Heart left ventricle (tissue), 16 donors: ENCODE data around the gene MSH5. TPM values are rescaled to one million over a fixed set of nuclear protein-coding genes. Genes with fewer than 3 reads are reported as not detected.

Source experiments
- ATAC-seq, 4 donors: fragments of 200-7000 bp; cut with Tn5 transposase; one replicate each; pipeline ENCODE4 v1.9.1; 2020 to 2022; ENCODE audit warnings: moderate library complexity in 4 of 4, mild to moderate bottlenecking in 3 of 4, moderate number of reproducible peaks in 1 of 4
- DNase-seq, 5 donors: peaks; one replicate each; pipeline ENCODE4 v3.0.0-alpha.2; 2020
- H3K27ac ChIP-seq, 12 donors: fragments of 200-600 bp; sonication (generic) in 4 of 12; one replicate each; pipeline versions ENCODE4 v1.5.0 to v1.8.0; 2016 to 2022; ENCODE audit warnings: mild to moderate bottlenecking in 2 of 12
- H3K27me3 ChIP-seq, 9 donors: fragments of 200-600 bp; sonication (generic) in 2 of 9; one replicate each; pipeline versions ENCODE4 v1.5.1 to v1.8.0; 2016 to 2022; ENCODE audit warnings: mild to moderate bottlenecking in 3 of 9
- H3K36me3 ChIP-seq, 9 donors: fragments of 200-600 bp; sonication (generic) in 2 of 9; one replicate each; pipeline versions ENCODE4 v1.5.0 to v1.8.0; 2018 to 2022; ENCODE audit warnings: mild to moderate bottlenecking in 2 of 9
- H3K4me1 ChIP-seq, 12 donors: fragments of 200-600 bp; sonication (generic) in 4 of 12; one replicate each; pipeline versions ENCODE4 v1.5.0 to v1.8.0; 2016 to 2022; ENCODE audit warnings: mild to moderate bottlenecking in 3 of 12
- H3K4me3 ChIP-seq, 12 donors: fragments of 200-600 bp; sonication (generic) in 4 of 12; one replicate each; pipeline versions ENCODE4 v1.5.0 to v1.8.0; 2017 to 2022; ENCODE audit warnings: mild to moderate bottlenecking in 9 of 12, moderate library complexity in 4 of 12
- H3K9me3 ChIP-seq, 12 donors: fragments of 200-600 bp; sonication (generic) in 4 of 12; one replicate each; pipeline versions ENCODE4 v1.5.0 to v1.8.0; 2016 to 2022; ENCODE audit warnings: mild to moderate bottlenecking in 1 of 12
- CTCF ChIP-seq, 12 donors: fragments of 200-600 bp; sonication (generic) in 4 of 12; IDR thresholded peaks; one replicate each; pipeline versions ENCODE4 v1.5.0 to v1.8.0; 2018 to 2022; ENCODE audit warnings: antibody characterized with exemption in 12 of 12, mild to moderate bottlenecking in 5 of 12
- POLR2A ChIP-seq, 2 donors: fragments of 450-650 bp; IDR thresholded peaks; one replicate each; pipeline ENCODE4 v1.6.1; 2017; ENCODE audit warnings: antibody characterized with exemption in 2 of 2, mild to moderate bottlenecking in 2 of 2, moderate library complexity in 2 of 2
- WGBS, 4 donors: extraction: QIAGEN DNeasy Blood & Tissue Kit in 2 of 4; methylation state at CpG; one replicate each; pipeline versions ENCODE4 v1.1.5 to v1.1.7; 2013 to 2018; 5-methylcytosine and 5-hydroxymethylcytosine counted together
- intact Hi-C, 10 donors: fragments of 100-400 bp; cut with DNase I; formaldehyde crosslinking; loops; one replicate each; pipeline versions ENCODE4 v1.11.1 to v1.14.2; 2022
- polyA plus RNA-seq, 2 donors: library from polyadenylated mRNA; stranded (reverse); fragments of 200-250 nt; gene quantifications; one replicate each; pipeline ENCODE4 v1.2.3, GENCODE V29; 2013
- total RNA-seq, 9 donors: library from RNA; depleted of rRNA in 2 of 9; stranded (reverse); fragments of >200 nt in 2 of 9; fragmentation: NEBNext Ultra II Directional in 3 of 9; extraction: Animal tissue kit (Norgen Biotek cat#: 25700) in 3 of 9; gene quantifications; one replicate each; pipeline versions ENCODE4 v1.1.0 to v1.2.4, GENCODE V29; 2016 to 2023
- donor health status: ischemic (EF 13 %, LVEDD 7.1; RV severe dilation, severe dysfunction).
- donor health status: healthy with polysubstance abuse.
- donor health status: DM: no; HTN: yes; CAD: no.
- donor health status: DM: no; HTN: no; CAD: no.
- donor health status: ischemic (EF 25% LVEDD 6.9; RV normal size, moderate dysfunction).
- donor health status: ischemic (EF 25% LVEDD 5.7; RV mildly dilated, moderate dysfunction).
- donor health status: healthy.
- donor health status: DM: yes; HTN: yes; CAD: no.
- donor health status: ischemic (EF 35%, LVEDD 5.7; RV mildly dilated, moderate dysfunction).
- donor health status: nonischemic (EF 11% LVEDD 7.7; RV severe dilation, severe dysfunction).
- donor health status: DM: yes; HTN: yes; CAD: no.
- donor health status: PGD.
- donor health status: ischemic (EF 29% LVEDD 5.4; RV normal size, mild dysfunction).
- donor health status: nonischemic (EF 23%, LVEDD 6.1; RV moderate dilation, normal function).

Gene MSH5
- total and polyA plus RNA-seq, 11 donors, result 0.44 to 8.4 (median 1.9) TPM

GRCh38 chr6:31763619-31763940, 23.8 kb downstream of the MSH5 start:
- peak in 1 of 5 donors; percentile 34 for DNase-seq
- intact Hi-C loops, result loop anchor here in 3 of 10 donors (5.0 to 10.0 kb wide), 3 partner anchors 36 to 81 kb away; partner anchors contain the start of genes LY6G5C (in 2 of the 3) and DDAH2 (in 1 of the 3)
- WGBS, 4 donors, result 0 to 16% (median 3%) methylated on average over 1 of the region's 1 CpG

GRCh38 chr6:31764198-31764597, 24.4 kb downstream of the MSH5 start:
- no peak for ATAC-seq
- TF ChIP-seq CTCF (IDR thresholded peaks at IDR 0.05) (no peak), POLR2A (IDR thresholded peaks at IDR 0.05) (no peak)
- intact Hi-C loops, result loop anchor here in 3 of 10 donors (5.0 to 10.0 kb wide), 3 partner anchors 37 to 82 kb away; partner anchors contain the start of genes LY6G5C (in 2 of the 3) and DDAH2 (in 1 of the 3)
- peaks cover 0 to 22% (median 6%) of the 10 kb centered on the region in 12 donors for H3K4me1 ChIP-seq
- no peak for DNase-seq
- WGBS, 4 donors, result 85 to 89% (median 86%) methylated on average over 4 of the region's 4 CpGs
- no peak overlapping the region for H3K4me3 ChIP-seq
- no peak overlapping the region for H3K27ac ChIP-seq
- H3K9me3 ChIP-seq, result no peaks in the 10 kb centered on the region
- H3K36me3 ChIP-seq, result peaks cover 0 to 23% (median 0%) of the 10 kb centered on the region in 9 donors
- H3K27me3 ChIP-seq, result no peaks in the 10 kb centered on the region

More at GRCh38 chr6:31763619-31763940, 23.8 kb downstream of the MSH5 start:
- Histone ChIP-seq H3K4me1 (peaks cover 0 to 21% (median 6%) of the 10 kb centered on the region in 12 donors), H3K4me3 (no peak overlapping the region), H3K27ac (peak overlapping the region in 1 of 12 donors; percentile 47), H3K9me3 (no peaks in the 10 kb centered on the region), H3K36me3 (peaks cover 0 to 29% (median 0%) of the 10 kb centered on the region in 9 donors), H3K27me3 (no peaks in the 10 kb centered on the region)
- peak in 3 of 4 donors; percentile 55 to 77 (median 57) for ATAC-seq
- TF ChIP-seq CTCF (IDR thresholded peaks at IDR 0.05) (peak in 1 of 12 donors; percentile 11), POLR2A (IDR thresholded peaks at IDR 0.05) (no peak)

GRCh38 chr6:31765559-31765909, 25.7 kb downstream of the MSH5 start:
- H3K36me3 ChIP-seq, result peaks cover 0 to 17% (median 0%) of the 10 kb centered on the region in 9 donors
- WGBS, 4 donors, result 87 to 96% (median 90%) methylated on average over 9 of the region's 9 CpGs
- intact Hi-C loops, result loop anchor here in 4 of 10 donors (5.0 to 10.0 kb wide), 4 partner anchors 33 to 83 kb away; partner anchors contain the start of genes DDAH2 (in 2 of the 4) and LY6G5C (in 2 of the 4)

More at GRCh38 chr6:31765559-31765909, 25.7 kb downstream of the MSH5 start:
- H3K9me3 ChIP-seq, result no peaks in the 10 kb centered on the region
- DNase-seq (no peak), ATAC-seq (no peak)
- no peak overlapping the region for H3K4me3 ChIP-seq
- peaks cover 0 to 32% (median 6%) of the 10 kb centered on the region in 12 donors for H3K4me1 ChIP-seq
- no peak for TF ChIP-seq POLR2A (IDR thresholded peaks at IDR 0.05)
- TF ChIP-seq CTCF (IDR thresholded peaks at IDR 0.05), result no peak
- no peaks in the 10 kb centered on the region for H3K27me3 ChIP-seq
- no peak overlapping the region for H3K27ac ChIP-seq
